HTR-8/SVneo (cell line): ENCODE results near the gene ZNF688.

Experiments used
- DNase-seq: peaks from one replicate; pipeline ENCODE4 v3.0.0; 2011; ENCODE audit warnings: low spot score, mixed read lengths; ENCODE audit not compliant: insufficient read length
- FAIRE-seq: peaks from 2 replicates; lab custom pipeline; 2011; peaks lifted over from hg19 to GRCh38; lab: Jason Lieb, UNC

Gene ZNF688

DNA sequence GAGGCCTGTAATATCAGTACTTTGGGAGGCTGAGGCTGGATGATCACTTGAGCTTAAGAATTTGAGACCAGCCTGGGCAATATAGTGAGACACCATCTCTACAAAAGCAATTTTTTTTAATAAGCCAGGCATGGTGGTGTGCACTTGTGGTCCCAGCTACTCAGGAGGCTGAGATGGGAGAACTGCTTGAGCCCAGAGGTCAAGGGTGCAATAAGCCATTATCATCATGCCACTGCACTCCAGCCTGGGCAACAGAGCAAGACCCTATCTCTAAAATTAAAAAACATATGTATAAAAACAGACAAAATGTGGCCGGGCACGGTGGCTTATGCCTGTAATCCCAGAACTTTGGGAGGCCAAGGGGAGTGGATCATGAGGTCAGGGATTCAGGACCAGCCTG lies 17.1 kb upstream of the ZNF688 start:
- DNase-seq (no peak), FAIRE-seq (no peak)

DNA sequence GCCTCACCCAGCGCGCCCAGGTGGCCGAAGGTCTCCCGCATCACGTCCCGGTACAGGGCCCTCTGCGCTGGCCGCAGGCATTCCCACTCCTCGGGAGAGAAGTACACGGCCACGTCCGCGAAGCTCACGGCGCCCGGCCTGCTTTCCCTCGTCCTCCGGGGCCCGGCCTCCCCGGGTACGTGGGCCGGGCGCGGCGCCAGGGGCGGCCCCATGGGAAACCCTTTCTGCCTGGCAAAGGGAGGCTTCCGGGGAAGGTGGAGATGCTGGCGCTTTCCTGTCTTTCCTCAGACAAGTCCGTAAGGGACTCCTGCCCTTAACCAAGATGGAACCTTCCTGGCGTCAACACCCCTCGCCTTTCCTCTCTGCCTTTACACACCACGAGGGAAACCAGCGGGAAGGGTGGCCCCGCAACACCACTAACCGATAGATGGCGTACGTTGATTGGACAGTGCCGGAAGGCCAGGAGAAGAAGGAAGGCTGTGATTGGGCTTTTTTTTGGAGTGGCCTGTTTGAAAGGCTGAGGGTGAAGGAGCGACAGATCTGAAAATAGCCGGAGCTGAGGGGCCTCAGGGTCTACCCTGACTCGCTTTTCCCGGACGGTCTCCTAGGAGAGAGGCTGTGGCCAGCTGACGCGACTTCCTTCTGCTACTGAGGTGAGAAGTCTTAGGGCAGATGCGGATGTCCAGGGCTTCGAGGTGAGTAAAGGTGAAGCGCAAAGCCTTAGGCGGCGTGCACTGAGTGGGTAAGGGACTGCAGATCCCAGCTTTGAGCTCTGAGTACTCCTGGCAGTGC lies 14.1 kb upstream of the ZNF688 start, which contains the start of gene ZNF785:
ZNF785 (minus strand) TSS at position 298 of the 792 bp plus-strand sequence; CDS start at position 212, 86 bp downstream.
- no peak for FAIRE-seq

DNA sequence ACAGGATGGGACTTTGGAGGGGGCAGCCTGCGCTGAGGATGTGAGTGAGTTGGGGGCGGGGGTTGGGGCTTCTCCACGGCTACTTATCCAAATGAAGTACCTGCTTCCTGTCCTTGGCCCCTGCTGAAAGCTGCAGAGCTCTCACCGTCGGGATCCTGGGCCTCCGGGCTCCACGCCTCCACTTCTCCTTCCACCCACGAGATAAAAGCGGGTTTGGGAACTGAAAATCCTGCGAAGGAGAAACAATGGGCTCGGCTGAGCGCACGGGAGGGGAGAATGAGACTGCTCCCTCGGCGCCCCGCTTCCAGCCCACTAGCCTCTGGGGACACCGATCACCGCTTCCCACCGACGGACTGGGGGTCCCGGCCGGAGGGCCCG lies 13.5 kb upstream of the ZNF688 start:
- DNase-seq (no peak), FAIRE-seq (no peak)

More for the DNA sequence above, 14.1 kb upstream of the ZNF688 start, which contains the start of gene ZNF785:
- peak; percentile 89 for DNase-seq

DNA sequence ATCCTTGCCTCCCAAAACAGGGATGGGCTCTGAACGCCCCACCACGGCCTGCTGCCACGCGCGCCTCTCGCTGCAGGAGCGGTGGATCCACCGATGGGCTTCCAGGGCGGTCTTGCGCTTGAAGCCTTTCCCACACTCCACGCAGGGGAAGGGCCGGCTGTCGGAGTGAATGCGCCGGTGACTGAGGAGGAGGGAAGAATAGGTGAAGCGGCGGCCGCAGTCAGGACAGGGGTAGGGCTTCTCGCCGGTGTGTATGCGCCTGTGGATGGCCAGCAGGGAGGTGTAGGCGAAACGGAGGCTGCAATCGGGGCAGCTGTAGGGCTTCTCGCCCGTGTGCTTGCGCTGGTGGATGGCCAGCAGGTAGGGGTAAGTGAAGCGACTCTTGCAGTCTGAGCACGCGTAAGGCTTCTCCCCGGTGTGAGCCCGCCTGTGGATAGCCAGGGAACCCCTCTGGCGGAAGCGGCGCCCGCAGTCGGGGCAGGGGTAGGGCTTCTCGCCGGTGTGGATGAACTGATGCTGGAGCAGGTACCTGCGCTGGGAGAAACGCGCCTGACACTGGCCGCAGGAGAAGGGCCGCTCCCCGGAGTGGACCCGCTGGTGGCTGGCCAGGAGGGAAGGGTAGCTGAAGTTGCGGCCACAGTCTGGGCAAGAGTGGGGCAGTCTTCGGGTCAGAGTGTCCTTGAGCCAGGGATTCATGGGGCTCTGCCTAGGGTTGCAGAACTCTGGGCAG lies 11.3 kb upstream of the ZNF688 start:
- FAIRE-seq (no peak), DNase-seq (no peak)

DNA sequence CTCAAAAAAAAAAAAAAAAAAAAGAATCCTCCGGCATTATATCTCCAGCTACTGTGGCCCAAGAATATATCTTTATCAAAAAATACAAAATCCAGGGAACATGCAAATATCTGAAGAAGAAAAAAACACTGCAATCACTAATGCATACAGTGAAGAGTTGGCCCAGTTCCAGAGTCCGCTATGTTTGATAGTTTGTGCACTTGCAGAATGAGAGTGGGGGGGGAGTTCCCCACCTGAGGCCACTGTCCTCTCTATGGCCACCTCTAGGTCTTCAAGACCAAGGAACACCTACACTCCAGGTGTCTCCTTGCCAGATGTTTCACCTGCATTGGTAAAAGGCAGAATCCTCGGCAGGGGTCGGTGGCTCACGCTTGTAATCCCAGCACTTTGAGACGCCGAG lies 9.9 kb upstream of the ZNF688 start:
- DNase-seq: no peak
- no peak for FAIRE-seq

DNA sequence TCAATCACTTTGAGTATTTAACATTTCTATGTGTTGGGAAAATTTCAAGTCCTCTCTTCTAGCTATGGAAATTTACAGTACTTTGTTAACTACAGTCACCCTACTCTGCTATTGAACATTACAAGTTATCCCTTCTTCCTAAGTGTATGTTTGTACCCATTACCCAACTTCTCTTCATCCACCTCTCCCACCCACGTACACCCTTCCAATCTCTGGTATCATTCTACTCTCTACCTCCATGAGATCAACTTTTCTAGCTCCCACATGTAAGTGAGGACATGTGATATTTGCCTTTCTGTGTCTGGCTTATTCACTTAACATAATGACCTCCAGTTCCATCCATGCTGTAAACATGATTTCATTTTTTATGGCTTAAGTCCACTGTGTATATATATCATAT lies 3.2 kb upstream of the ZNF688 start:
- DNase-seq (no peak), FAIRE-seq (no peak)

DNA sequence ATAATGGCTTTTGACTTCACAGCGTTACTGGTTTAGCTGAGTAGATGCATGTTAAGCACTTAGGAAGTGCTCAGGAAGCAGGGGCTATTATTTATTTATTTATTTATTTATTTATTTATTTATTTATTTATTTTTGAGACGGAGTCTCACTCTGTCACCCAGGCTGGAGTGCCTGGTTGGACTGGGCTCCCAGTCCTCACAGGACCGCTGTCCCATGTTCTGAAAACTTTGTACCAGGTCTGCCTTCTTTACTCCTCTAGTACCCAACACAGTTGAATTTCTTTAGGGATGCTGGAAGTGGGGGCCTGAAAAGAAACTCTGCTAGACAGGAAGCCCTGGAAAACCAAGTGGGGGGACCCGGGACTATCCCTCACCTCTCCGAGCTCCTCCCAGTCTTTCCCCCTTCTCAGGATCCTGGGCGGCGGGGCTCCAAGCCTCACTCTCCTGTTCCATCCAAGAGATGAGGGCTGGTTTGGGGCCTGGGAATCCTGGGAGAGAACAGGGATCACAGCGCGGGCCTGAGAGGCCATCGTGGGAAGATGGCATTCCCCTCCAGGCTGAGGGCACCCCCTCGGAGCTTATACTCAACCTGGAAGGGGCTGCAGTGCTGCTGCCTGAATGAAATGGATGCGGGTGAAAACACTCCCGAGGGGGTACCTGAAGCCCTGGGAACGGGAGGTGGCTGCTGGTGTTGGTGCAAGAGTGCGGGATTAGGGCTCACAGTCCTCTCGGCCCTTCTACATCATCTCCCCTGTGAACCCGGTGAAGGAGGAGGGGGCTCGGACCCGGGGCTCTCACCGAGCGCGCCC lies 674 bp downstream of the ZNF688 start:
- DNase-seq (no peak), FAIRE-seq (no peak)

DNA sequence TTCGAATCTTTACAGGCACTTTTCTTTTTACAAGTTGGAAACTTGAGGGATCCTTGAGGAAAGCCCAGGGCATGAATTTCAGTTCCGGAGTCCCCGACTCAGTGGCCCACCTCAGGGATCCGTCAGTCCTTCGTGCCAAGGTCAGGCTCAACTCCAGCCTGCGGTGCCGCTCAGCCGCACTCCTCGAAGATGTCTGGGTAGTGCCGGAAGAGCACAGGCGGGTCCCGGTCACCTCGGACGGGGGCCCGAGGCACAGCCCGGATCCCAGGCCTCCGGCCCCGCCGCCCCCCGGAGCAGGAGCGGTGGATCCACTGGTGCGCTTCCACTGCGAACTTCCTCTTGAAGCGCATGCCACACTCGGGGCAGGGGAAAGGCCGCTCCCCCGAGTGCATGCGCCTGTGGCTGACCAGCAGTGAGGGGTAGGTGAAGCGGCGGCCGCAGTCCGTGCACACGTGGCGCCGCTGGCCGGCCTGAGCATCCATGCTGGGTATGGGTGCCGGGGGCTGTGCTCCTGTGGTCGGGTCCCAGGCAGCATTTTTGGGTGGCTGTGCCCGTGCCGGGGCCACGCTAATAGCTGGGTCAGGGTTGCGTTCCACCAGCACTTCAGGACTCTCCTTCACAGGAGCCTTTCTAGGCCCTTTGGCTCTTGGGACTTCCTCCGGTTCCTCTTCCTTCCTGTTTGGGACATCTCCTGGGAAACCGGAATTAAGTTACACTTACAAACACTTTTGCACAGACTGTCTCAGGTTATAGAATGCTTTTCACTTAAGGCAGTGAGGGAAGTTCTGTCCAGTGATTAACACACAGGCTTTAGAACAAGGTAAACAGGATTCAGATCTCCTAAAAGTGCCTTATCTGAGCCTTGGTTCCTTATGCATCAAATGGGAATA lies 1.5 kb downstream of the ZNF688 start:
- no peak for DNase-seq
- no peak for FAIRE-seq

DNA sequence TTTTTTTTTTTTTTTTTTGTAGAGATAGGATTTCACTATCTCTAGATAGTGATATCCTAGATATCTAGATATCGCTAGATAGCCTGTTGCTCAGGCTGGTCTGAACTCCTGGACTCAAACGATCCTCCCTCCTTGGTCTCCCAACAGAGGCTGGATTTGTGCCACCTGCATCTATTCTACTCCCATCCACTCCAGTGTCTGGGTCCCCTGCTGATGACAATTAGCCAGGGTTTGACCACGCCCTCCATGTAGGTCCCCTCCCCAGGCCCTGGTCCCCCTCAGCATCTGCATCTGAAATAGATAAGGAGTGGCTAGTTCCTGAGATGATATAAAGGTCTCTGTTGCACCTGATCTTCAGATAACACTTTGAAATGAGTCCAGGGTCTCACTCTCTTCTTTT lies 2.2 kb downstream of the ZNF688 start:
- no peak for FAIRE-seq
- no peak for DNase-seq

DNA sequence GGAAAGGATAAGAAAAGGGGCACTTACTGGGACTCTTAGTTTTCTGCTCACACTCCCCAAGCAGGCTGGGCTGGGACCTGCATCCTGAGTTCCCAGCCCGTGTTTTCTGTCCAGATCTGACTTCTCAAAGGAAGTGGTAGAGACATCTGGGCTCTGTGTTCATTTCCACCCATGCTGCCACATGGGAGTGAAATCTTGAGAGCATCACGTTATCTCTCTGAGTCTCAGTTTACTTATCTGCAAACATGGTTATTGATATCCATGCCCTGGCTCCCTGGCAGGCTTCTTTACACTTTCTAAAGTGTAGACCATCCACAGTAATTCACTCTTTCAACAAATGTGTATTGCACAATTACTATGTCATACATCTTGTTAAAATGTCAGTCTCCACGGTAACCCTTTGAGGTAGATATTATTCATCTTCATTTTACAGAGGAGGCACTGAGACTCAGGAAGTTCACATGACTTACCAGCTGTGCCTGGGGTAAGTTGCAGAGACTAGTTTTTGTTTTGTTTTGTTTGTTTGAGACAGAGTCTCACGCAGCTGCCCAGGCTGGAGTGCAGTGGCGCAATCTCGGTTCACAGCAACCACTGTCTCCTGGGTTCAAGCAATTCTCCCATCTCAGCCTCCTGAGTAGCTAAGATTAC lies 3.4 kb downstream of the ZNF688 start:
- DNase-seq (peak; percentile 86), FAIRE-seq (peak; percentile 48)

DNA sequence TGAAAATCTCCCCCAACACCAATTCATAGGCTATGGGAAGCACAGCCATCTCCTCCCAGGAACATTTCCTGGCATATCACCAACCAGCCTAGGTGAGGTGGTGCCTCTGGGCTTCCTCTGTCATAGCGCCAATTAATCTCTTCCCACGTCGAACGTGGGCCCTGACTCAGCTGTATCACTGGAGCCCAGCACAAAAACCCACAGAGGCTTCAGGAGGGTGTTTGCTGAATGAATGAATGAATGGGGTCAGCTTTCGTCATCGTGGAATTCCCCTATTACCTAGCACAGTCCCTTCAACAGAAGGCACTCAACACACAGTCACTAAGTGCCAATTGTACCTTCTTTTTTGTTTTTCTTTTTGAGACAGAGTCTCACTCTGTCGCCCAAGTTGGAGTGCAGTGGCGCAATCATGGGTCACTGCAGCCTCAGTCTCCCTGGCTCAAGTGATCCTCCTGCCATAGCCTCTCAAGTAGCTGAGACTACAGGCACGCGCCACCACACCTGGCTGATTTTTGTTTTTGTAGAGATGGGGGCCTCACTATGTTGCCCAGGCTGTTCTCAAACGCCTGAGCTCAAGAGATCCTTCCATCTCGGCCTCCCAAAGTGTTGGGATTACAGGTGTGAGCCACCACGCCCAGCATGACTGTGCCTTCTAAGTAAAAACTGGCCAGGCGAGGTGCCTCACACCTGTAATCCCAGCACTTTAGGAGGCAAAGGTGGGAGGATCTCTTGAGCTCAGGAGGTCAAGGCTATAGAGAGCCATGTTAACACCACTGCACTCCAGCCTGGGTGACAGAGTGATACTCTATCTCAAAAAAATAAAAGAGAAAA lies 4.1 kb downstream of the ZNF688 start:
- no peak for DNase-seq
- no peak for FAIRE-seq

DNA sequence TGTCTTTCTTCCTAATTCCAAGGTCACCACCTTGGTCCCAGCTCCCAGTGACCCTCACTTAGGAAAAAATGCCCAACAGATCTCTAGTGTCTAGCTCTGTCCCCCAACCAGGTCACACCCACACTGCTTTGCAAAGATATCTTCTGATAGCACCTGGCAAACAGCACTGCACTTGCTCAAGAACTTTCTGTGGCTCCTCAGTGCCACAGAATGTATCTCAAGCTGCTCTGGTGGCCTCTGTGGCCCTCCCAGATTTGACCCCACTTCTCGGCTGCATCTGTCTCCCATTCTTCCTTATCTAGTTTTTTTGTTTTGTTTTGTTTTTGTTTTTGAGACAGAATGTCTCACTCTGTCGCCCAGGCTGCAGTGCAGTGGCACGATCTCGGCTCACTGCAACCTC lies 5.0 kb downstream of the ZNF688 start:
- no peak for DNase-seq
- no peak for FAIRE-seq

DNA sequence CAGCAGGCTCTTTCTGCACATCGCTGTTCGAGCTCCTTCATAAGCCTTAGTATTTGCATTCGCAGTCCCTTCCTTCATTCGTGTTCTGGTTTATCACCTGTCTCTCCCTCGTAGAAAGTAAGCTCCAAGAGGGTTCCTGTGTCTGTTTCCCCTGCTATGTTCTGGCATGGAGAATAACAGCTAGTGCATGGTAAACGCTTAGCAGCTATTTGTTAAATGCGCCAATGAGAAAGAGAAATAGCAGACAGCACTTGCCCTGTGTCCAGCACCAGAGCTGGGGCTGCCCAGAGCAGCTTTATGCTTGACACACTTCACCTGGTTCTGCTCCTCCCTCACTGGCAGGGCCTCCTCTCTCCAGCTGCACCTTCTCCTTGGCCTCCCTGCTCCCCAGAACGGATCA lies 5.5 kb downstream of the ZNF688 start:
- no peak for DNase-seq
- no peak for FAIRE-seq

DNA sequence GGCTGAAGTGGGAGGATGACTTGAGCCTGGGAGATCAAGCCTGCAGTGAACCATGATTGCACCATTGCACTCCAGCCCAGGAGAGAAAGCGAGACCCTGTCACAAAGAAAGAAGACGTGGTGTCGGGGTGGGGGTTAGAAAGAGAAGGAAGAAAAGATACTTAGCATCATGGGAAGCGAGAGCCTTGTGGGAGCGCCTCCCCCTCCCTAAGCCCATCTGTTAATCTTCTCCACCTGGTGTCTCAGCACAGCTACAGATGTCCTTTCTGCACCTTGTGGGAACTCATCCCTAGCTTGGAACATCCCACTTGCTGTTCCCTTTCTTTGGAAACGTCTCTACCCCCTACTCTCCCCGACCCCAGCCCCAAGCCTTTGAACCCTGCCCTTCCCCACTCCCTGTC lies 6.0 kb downstream of the ZNF688 start:
- DNase-seq (no peak), FAIRE-seq (no peak)

DNA sequence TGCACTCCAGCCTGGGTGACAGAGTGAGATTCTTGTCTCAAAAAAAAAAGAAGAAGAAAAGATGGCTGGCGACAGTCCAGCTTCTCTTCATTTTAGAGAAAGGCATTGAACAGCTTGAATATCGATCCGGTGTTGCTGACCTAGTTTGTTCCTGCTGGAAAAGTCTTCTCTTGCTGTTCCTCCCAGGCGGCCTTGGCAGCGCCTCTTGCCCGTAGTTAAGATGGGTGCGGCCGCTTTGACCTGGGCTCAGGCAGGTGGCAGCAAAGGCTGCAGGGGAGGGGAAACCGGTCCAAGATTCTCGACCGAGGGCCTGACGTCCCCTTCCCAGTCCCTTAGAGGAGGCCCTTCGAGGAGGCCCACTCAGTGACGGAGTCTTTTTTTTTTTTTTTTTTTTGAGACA lies 9.5 kb downstream of the ZNF688 start:
- DNase-seq (no peak), FAIRE-seq (no peak)

DNA sequence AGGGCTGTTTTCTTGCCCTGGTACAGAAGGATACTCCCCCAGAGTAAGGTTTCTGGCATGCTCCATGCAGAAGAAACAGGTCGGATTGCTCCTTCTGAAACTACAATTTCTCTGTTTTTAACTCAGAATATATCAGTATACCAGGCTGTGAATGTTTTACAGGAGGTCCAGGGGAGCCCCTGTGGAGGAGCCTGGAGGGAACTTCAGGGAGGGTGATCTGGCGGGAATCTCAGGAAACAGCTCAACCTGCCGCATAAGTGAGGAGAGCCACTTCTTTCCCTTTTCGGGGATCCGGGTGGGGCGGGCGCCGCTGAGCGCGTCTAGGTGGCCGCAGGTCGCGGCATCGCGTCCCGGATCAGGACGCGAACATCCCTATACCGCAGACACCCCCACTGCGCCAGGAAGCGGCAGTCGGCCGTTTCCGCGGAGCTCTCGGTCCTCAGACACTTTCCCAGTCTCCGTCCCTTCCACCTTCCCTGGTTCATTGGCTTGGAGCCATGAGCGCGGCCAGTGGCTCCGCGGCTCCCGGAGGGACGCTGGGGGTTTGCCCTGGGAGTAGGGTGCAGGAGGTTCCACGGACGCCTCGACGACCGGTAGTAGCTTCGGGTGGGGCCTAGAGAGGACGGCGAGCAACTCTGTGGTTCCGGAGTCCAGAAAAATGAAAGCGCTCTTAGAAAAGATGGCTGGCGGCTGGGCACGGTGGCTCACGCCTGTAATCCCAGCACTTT lies 10.3 kb downstream of the ZNF688 start:
- FAIRE-seq: no peak

DNA sequence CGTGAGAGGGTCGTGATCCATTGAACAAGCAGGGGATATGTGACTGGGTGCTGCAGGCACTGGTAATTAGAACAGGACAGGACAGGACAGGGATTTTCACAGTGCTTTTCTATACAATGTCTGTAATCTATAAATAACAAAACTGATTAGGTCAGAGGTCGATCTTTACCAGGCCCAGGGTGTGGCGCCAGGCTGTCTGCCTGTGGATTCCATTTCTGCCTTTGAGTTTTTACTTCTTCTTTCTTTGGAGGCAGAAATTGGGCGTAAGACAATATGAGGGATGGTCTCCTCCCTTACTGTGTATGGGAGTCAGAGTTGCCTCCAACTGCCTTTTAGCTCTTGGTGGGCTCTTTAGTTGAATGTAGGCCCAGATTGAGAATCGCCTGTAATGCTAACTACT lies 11.8 kb downstream of the ZNF688 start:
- FAIRE-seq: no peak
- DNase-seq: no peak

More for the DNA sequence above, 10.3 kb downstream of the ZNF688 start:
- no peak for DNase-seq
